ENCODE data around the gene LEP. TPM values are rescaled to one million over a fixed set of nuclear protein-coding genes. Genes with fewer than 3 reads are reported as not detected.
A peak's percentile ranks its signal among the peaks of the same experiment; 100 is the strongest.

LEP gene
- total and polyA plus RNA-seq, 7 donors: 0.08 to 0.78 (median 0.30) TPM

GRCh38 chr7:128267595-128267924 is 26.5 kb downstream of the LEP start:
- H3K4me3 ChIP-seq: no peak overlapping the region
- H3K36me3 ChIP-seq (ENCODE audit: insufficient read depth in 1 of 2, low read depth in 1 of 2): no peaks in the 10 kb centered on the region
- H3K4me1 ChIP-seq: no peaks in the 10 kb centered on the region
- peak in 1 of 4 donors; percentile 14 for ATAC-seq
- 23 to 32% (median 30%) methylated on average over 4 of the region's 4 CpGs for WGBS, 3 donors
- H3K9me3 ChIP-seq: no peaks in the 10 kb centered on the region
- intact Hi-C loops (cut with DNase I): no loop called here
- H3K27ac ChIP-seq: no peak overlapping the region
- peaks cover 0 to 53% (median 12%) of the 10 kb centered on the region in 3 donors for H3K27me3 ChIP-seq (ENCODE audit: insufficient read depth in 3 of 3, low read length in 2 of 3)
- DNase-seq: no peak
- TF ChIP-seq CTCF (IDR thresholded peaks at IDR 0.05): no peak

- no peaks in the 10 kb centered on the region for H3K36me3 ChIP-seq (ENCODE audit: insufficient read depth in 1 of 2, low read depth in 1 of 2)
Observed at GRCh38 chr7:128268233-128268632, 27.2 kb downstream of the LEP start.

GRCh38 chr7:128270826-128271272 is 29.8 kb downstream of the LEP start:
- H3K27ac ChIP-seq: no peak overlapping the region
- no peaks in the 10 kb centered on the region for H3K4me1 ChIP-seq
- ATAC-seq: peak in 1 of 4 donors; percentile 51
- WGBS, 3 donors: 12 to 17% (median 13%) methylated on average over 31 of the region's 31 CpGs
- intact Hi-C loops (cut with DNase I): no loop called here
- H3K9me3 ChIP-seq: no peaks in the 10 kb centered on the region
- H3K27me3 ChIP-seq (ENCODE audit: insufficient read depth in 3 of 3, low read length in 2 of 3): peaks cover 0 to 53% (median 16%) of the 10 kb centered on the region in 3 donors
- no peak for TF ChIP-seq CTCF (IDR thresholded peaks at IDR 0.05)
- no peak for DNase-seq
- H3K36me3 ChIP-seq (ENCODE audit: insufficient read depth in 1 of 2, low read depth in 1 of 2): no peaks in the 10 kb centered on the region
- H3K4me3 ChIP-seq: peak overlapping the region; percentile 11

More at GRCh38 chr7:128268233-128268632, 27.2 kb downstream of the LEP start:
- Histone ChIP-seq H3K4me3 (no peak overlapping the region), H3K4me1 (no peaks in the 10 kb centered on the region), H3K27me3 (ENCODE audit: insufficient read depth in 3 of 3, low read length in 2 of 3) (peaks cover 0 to 54% (median 12%) of the 10 kb centered on the region in 3 donors), H3K9me3 (no peaks in the 10 kb centered on the region), H3K27ac (no peak overlapping the region)
- 48 to 62% (median 60%) methylated on average over 2 of the region's 2 CpGs for WGBS, 3 donors
- no peak for DNase-seq
- intact Hi-C loops (cut with DNase I): no loop called here
- no peak for TF ChIP-seq CTCF (IDR thresholded peaks at IDR 0.05)
- ATAC-seq: no peak

GRCh38 chr7:128271471-128271941 is 30.4 kb downstream of the LEP start:
- Histone ChIP-seq H3K4me1 (no peaks in the 10 kb centered on the region), H3K27me3 (ENCODE audit: insufficient read depth in 3 of 3, low read length in 2 of 3) (peaks cover 0 to 50% (median 14%) of the 10 kb centered on the region in 3 donors), H3K27ac (no peak overlapping the region), H3K4me3 (peak overlapping the region; percentile 46), H3K9me3 (no peaks in the 10 kb centered on the region), H3K36me3 (ENCODE audit: insufficient read depth in 1 of 2, low read depth in 1 of 2) (no peaks in the 10 kb centered on the region)
- 1 to 3% (median 3%) methylated on average over 32 to 37 of the region's 37 CpGs for WGBS, 3 donors
- no peak for TF ChIP-seq CTCF (IDR thresholded peaks at IDR 0.05)
- DNase-seq: no peak
- ATAC-seq: peak; percentile 15 to 47 (median 30)
- intact Hi-C loops (cut with DNase I): no loop called here

GRCh38 chr7:128271942-128272481 is 30.9 kb downstream of the LEP start:
- no peak for ATAC-seq

More at GRCh38 chr7:128271942-128272481, 30.9 kb downstream of the LEP start:
- H3K36me3 ChIP-seq (ENCODE audit: insufficient read depth in 1 of 2, low read depth in 1 of 2): no peaks in the 10 kb centered on the region
- 38 to 49% (median 44%) methylated on average over 28 to 30 of the region's 30 CpGs for WGBS, 3 donors
- no peaks in the 10 kb centered on the region for H3K4me1 ChIP-seq
- peaks cover 0 to 50% (median 14%) of the 10 kb centered on the region in 3 donors for H3K27me3 ChIP-seq (ENCODE audit: insufficient read depth in 3 of 3, low read length in 2 of 3)
- no peaks in the 10 kb centered on the region for H3K9me3 ChIP-seq
- no peak for TF ChIP-seq CTCF (IDR thresholded peaks at IDR 0.05)
- peak overlapping the region; percentile 46 for H3K4me3 ChIP-seq
- intact Hi-C loops (cut with DNase I): no loop called here
- DNase-seq: no peak
- no peak overlapping the region for H3K27ac ChIP-seq
